ENCODE data around the gene ZNF511. TPM values are rescaled to one million over a fixed set of nuclear protein-coding genes. Genes with fewer than 3 reads are reported as not detected.

ZNF511 gene
- total and polyA plus RNA-seq, 2 of the 4 experiments (the other 2 are of a cell fraction): 13.6 to 32.6 TPM

- no peak overlapping the region for H2AK5ac ChIP-seq (ENCODE audit: low read depth, low read length)
- H2BK15ac ChIP-seq (ENCODE audit: low read depth, low read length): no peak overlapping the region
- no TSS peak for BruUV-seq (replicated peaks)
- no peaks in the 10 kb centered on the region for H3K27me3 ChIP-seq (ENCODE audit: control insufficient read depth, insufficient read depth, low read length)
- H3K27ac ChIP-seq (ENCODE audit: insufficient read depth, low read length): no peak overlapping the region
- no peak overlapping the region for H2AFZ ChIP-seq (replicated peaks; ENCODE audit: low read length, poor library complexity)
- ChIA-PET POLR2A (ENCODE audit: unreplicated experiment) (no interaction called here), CTCF (no interaction called here)
- no peak overlapping the region for H2BK120ac ChIP-seq (ENCODE audit: low read depth, low read length)
- no peak overlapping the region for H3K9ac ChIP-seq (ENCODE audit: low read depth, low read length)
- H4K20me1 ChIP-seq (ENCODE audit: insufficient read depth, low read length): no peaks in the 10 kb centered on the region; the same call in 1 of the 2 replicates
- no peak overlapping the region for H4K5ac ChIP-seq (ENCODE audit: low read depth, low read length)
- in situ Hi-C loops (cut with MboI; ENCODE audit: low sequenced_read_pairs): no loop called here
- H3K9me3 ChIP-seq (ENCODE audit: control insufficient read depth, insufficient read depth, low read length): no peaks in the 10 kb centered on the region
- H3K4me2 ChIP-seq (ENCODE audit: low read depth, low read length): no peak overlapping the region
- H3K9me1 ChIP-seq (ENCODE audit: insufficient read depth, low read length): no peaks in the 10 kb centered on the region; the same call in 1 of the 2 replicates
- H3K18ac ChIP-seq (ENCODE audit: low read depth, low read length): no peak overlapping the region
- no peak for DNase-seq
- peaks cover 6 to 11% of the 10 kb centered on the region in 2 experiments; a peak in 2 of 4 replicates for H3K79me1 ChIP-seq (ENCODE audit: low read depth in 1 of 2, low read length in 2 of 2)
- H3K56ac ChIP-seq (ENCODE audit: extremely low read depth, insufficient read depth, low read length): no peak overlapping the region
- intact Hi-C loops (cut with micrococcal nuclease): no loop called here
- H3K4me1 ChIP-seq (ENCODE audit: control insufficient read depth, insufficient read depth, low read length): peaks cover 6% of the 10 kb centered on the region; the same call in 1 of the 2 replicates
- dilution Hi-C loops (cut with HindIII; ENCODE audit: low sequenced_read_pairs, unreplicated experiment): no loop called here
- TF ChIP-seq FOS (IDR thresholded peaks at IDR 0.05; ENCODE audit: low read depth, low read length) (no peak), RCOR1 (IDR thresholded peaks at IDR 0.05; ENCODE audit: insufficient replicate concordance, low read length) (no peak), USF2 (IDR thresholded peaks at IDR 0.05; ENCODE audit: low read depth, low read length) (no peak), CEBPB (IDR thresholded peaks at IDR 0.05; ENCODE audit: low read depth, low read length) (no peak), MAZ (IDR thresholded peaks at IDR 0.05; ENCODE audit: borderline replicate concordance, low read depth, low read length) (no peak), NFE2L2 (IDR thresholded peaks at IDR 0.05; ENCODE audit: low read depth, low read length) (no peak)
- 83% methylated on average over 2 of the region's 5 CpGs; no CpG with 5 or more reads in 1 of the 2 experiments for WGBS, 2 experiments (ENCODE audit: extremely low coverage in 2 of 2, insufficient read length in 1 of 2)
- ATAC-seq (ENCODE audit: low read depth): no peak
- H3K23ac ChIP-seq (ENCODE audit: low read depth, low read length): no peak overlapping the region
- H3K14ac ChIP-seq (replicated peaks; ENCODE audit: low read depth, low read length): no peak overlapping the region
- no peak overlapping the region for H4K91ac ChIP-seq (ENCODE audit: insufficient read depth, low read depth, low read length)
- H4K8ac ChIP-seq (ENCODE audit: low read depth in 2 of 2, low read length in 2 of 2): no peak overlapping the region
- no peak overlapping the region for H2BK20ac ChIP-seq (ENCODE audit: low read depth, low read length)
- no peak overlapping the region for H3K4me3 ChIP-seq (ENCODE audit: insufficient read depth, low read depth, low read length)
- H2AK9ac ChIP-seq (replicated peaks; ENCODE audit: low read depth, low read length, poor library complexity): no peak overlapping the region
- no peak overlapping the region for H2BK5ac ChIP-seq (ENCODE audit: low read depth, low read length, poor library complexity, severe bottlenecking)
- no peak overlapping the region for H3K4ac ChIP-seq (ENCODE audit: low read depth, low read length)
- peaks cover 36% of the 10 kb centered on the region for H3K36me3 ChIP-seq (ENCODE audit: control insufficient read depth, insufficient read depth, low read length)
Measured at GRCh38 chr10:133361227-133361626, 52.5 kb downstream of the ZNF511 start.
